GM21576 (cell line): ENCODE results near the gene ZNF117.
"Not testable (repeated sequence)": the region's sequence is repeated elsewhere in the genome, so short reads cannot be mapped to it uniquely, and the experiment has no call there.

Experiments
- ATAC-seq: cut with Tn5 transposase; IDR thresholded peaks from one replicate; pipeline ENCODE4 v1.9.1; 2021; ENCODE audit warnings: mild to moderate bottlenecking, moderate library complexity; ENCODE audit not compliant: unreplicated experiment

Gene ZNF117

DNA sequence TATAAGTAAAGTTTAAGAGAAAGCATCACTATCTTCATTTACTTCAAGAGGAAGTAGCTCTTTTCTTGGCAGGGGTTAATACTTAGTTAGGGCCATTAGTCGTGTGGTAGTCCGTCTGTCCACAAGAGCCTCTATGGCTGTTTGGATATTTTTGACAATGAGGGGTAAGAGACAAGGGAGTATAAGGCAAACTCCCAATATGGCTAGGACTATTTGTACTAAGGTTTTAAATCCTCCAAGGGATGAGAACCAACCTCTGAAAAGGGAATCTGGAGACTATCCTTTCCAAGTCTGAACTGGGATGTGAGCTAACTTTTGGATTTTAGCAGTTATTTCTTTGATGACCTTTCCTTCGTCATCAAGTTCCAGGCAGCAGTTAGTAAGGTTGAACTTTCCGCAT is at the start of gene ZNF117:
Gene ZNF117, minus strand, starts transcription at position 101 of the 400 bp plus-strand sequence.
- no peak for ATAC-seq

DNA sequence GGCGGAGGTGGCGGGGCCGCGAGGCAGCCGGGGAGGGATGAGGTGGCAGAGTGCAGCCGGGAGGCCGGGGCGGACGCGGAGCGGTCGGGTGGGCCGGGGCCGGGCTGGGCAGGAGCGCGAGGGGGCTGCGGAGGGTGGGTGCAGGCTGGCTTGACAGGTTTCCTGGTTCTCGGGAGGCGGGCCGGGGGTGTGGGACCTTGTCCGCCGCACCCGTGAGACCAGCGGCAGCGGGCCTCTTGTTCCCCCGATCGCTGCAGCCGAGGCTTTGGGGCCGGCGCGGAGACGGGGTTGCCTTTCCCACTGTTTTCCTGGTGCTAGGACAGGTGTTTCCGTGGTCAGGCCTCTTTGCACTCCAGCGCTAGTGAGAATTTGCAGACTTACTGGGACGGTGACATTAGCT is 47.9 kb upstream of the ZNF117 start:
- peak; percentile 6 for ATAC-seq

DNA sequence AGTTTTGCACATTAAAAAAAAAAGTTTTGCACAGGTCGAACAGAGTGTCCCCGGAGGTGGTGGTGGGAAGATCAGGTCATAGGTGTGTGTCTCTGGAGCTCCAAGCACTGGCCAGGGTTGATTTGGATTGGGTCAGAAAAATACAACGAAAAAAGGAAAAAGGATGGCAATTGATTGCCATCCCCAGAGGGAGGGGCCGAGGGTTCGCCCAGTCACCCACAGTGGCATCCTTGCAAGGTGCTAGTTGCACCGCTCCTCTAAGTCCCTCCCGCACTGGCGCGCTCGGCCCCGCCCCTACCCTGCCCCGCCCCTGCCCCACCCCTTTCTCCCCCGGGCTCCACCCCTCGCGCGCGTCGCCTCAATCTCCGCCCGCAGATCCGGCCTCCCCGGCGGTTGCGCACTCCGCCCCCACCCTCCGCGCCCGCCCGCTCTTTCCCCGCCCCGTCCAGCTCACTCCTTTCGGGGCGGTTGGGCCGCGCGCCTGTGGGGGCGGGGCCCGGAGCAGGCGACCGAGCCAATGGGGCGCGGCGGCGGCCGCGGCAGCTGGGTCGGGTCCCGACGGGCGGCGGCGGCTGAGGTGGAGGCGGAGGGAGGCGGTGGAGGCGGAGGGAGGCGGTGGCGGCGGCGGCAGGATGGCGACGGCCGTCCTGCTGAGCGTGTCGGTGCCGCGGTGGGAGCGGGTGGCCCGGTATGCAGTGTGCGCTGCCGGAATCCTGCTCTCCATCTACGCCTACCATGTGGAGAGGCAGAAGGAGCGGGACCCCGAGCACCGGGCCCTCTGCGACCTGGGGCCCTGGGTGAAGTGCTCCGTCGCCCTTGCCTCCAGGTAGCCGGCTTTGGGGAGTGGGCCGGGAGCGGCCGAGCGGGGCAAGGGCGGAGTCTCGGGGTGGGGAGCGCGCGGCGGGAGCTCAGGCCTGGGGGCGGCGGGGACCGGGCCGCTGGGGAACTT is 47.2 kb upstream of the ZNF117 start:
- peak; percentile 84 for ATAC-seq

DNA sequence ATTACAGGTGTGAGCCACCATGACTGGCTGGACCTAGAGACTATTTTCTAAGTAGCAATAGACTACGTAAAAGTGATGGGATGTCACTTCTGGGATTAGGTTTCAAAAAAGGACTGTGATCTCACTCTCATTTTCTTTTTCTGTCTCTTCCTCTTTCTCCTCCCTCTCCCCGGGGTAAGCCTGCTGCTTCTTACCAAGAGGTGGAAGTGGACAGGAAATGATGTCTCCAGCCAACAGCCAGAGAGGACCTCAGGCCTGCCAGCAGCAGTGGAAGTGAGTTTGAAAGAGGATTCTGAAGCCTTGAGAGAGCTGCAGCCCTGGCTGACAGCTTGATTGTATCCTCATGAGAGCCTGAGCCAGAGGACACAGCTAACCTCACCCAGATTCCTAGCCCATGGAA is 45.7 kb upstream of the ZNF117 start:
- ATAC-seq = not testable (repeated sequence)

DNA sequence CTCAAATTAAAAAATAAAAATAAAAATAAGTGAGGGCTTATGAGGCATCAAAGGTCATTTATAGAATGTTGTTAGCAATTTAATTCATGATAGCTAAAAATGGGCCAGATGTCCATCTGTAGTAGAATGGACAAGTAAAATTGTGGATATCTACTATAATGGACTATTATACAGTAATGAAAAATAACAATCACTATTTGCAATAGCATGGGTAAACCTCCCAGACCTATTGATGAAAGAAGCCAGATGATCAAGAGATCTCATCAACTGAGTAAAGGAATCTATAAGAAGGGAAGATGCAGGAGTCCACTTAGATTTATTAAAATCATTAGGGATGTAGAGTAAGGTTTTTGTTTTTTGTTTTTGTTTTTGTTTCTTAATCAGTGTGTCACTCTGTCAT is 44.6 kb upstream of the ZNF117 start:
- not testable (repeated sequence) for ATAC-seq

DNA sequence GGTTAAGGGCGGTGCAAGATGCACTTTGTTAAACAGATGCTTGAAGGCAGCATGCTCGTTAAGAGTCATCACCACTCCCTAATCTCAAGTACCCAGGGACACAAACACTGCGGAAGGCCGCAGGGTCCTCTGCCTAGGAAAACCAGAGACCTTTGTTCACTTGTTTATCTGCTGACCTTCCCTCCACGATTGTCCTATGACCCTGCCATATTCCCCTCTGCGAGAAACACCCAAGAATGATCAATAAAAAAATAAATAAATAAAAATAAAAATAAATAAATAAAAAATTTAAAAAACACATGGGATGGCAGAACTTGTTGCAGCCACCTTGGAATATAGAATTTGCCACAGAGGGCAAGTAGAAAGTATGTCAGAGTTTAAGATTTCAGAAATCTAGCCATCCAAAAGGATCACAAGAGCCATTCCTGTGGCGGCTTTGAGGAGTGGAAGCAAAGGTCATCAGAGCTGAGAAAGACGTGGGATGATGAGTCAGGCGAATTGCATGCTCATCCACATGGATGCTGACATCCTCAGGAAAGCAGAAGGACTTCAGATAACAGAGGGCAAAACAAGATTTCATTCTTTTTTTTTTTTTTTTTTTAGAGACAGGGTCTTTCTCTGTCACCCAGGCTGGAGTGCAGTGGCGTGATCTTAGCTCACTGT is 43.4 kb upstream of the ZNF117 start:
- ATAC-seq = not testable (repeated sequence)

DNA sequence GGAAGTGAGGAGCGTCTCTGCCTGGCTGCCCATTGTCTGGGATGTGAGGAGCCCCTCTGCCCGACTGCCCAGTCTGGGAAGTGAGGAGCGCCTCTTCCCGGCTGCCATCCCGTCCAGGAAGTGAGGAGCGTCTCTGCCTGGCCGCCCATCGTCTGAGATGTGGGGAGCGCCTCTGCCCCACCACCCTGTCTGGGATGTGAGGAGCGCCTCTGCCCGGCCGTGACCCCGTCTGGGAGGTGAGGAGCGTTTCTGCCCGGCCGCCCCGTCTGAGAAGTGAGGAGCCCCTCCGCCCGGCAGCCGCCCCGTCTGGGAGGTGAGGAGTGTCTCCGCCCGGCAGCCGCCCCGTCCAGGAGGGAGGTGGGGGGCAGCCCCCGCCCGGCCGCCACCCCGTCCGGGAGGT is 42.6 kb upstream of the ZNF117 start:
- ATAC-seq = not testable (repeated sequence)

DNA sequence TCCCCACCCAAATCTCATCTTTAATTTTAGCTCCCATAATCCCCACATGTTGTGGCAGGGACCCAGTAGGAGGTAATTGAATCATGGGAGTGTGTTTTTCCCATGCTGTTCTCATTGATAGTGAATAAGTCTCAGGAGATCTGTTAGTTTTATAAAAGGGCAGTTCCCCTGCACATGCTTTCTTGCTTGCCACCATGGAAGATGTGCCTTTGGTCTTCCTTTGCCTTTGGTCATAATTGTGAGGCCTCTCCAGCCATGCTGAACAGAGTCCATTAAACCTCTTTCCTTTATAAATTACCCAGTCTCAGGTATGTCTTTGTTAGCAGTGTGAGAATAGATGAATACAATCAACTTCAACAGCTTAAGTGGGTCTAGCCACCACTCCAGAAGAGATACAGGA is 34.2 kb upstream of the ZNF117 start:
- ATAC-seq = not testable (repeated sequence)

DNA sequence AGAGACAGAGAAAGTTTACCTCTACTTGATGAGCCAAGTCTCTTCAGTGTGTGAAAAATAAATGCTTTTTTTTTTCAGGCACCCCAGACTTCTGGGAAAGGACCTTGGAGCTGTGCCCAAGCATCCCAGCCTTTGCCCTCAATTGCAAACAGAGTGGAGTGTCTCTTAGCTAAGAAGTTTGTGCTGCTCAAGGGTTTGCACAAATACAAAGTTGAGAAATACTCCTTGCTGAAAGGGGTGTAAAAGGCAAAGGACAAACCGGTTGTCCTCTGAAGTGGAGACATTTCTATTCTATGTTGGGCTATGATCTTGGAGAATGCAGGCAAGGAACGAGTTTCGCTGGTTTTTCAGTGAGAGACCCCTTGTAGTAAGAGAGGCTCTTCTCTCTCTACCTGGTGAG is 30.1 kb upstream of the ZNF117 start:
- not testable (repeated sequence) for ATAC-seq

DNA sequence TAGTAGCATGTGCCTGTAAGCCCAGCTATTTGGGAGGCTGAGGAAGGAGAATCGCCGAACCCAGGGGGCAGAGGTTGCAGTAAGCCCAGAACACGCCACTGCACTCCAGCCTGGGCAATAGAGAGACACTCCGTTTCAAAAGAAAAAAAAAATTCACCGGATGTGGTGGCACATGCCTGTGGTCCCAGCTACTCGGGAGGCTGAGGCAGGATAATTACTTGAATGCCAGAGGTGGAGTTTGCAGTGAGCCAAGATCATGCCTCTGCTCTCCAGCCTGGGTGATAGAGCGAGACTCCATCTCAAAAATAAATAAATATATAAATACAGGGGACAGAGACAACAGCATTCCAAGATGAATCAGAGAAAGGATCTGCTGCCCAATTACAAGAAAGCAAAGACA is 19.0 kb upstream of the ZNF117 start:
- ATAC-seq = not testable (repeated sequence)

DNA sequence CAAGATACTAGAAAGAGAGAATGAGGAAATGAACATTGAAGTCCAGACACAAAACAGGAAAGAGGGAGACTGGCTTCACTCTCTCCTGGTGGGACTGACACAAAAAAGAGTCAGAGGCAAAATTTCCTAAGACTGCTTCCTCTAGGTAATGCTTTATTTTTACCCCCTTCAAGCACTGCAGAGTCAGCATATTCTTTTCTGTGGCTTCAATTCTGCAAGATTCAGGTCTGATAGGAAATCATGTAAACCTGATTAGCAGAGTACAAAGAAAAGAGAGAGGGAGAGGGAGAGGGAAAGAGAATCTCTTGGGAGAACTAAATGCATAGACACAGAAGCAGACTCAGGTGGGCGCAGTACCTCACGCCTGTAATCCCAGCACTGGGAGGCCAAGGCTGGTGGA is 18.6 kb upstream of the ZNF117 start:
- ATAC-seq = not testable (repeated sequence)

DNA sequence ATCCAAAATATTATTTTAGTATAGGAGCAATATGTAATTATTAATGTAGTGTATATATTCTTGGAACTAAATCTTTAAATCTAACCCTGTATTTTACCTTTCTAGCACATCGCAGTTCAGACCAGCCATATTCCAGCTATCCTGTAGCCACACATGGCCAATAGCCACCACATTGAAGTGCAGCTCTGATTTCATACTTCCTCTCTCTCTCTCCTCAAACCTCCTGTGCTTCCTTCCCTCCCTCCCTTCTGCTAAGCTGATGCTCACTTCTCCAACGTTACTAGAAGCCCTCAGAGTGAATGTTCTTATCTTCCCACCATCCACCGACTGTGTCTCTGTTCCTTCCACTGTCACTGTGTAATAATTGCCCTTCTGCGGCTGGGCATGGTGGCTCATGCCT is 16.2 kb upstream of the ZNF117 start:
- not testable (repeated sequence) for ATAC-seq

DNA sequence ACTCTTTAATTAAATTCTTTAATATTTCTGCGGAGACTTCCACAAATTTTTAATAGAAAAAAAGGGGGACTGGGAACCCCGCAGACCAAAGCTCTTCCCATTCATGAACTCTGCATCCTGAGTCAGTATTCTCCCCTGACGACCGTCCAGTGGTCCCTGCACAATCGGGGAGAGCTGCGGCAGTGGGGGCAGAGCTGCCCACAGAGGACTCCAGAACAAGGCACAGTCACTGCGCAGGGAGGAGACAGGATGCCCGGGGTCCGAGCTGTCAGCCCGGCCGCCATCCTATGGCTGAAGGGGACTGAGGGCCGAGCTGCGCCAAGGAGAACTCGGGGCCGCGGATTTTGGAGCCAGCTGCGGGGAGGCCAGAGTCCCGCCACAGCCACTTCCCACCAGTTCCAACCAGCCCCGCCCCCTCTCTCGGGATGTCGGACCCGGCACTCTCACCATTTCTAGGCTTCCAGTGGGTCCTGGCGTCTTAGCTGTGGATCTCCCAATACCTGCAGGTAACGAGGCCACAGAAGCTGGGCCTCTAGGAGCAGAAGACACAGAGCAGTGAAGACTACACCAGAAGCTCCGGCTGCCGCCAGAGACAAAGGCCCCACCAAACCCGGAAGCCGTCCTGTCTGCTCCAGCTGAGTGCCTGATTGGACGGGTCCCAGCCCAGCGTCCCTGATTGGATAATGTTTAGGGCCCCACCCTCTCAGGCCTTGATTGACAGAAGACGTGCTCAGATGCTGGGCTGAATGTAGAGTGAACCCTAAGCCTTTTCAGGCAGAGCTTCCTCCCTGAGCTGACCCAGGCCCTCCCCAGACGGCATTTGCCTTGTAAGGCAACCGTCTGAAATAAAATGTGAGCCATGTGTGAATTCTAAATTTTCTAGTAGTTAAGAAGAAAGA is 15.5 kb upstream of the ZNF117 start, which contains the start of gene ERV3-1:
Gene ERV3-1, minus strand, starts transcription at position 594 of the 899 bp plus-strand sequence. CDS start 13,661 bp downstream, outside the sequence.
- peak; percentile 100 for ATAC-seq

DNA sequence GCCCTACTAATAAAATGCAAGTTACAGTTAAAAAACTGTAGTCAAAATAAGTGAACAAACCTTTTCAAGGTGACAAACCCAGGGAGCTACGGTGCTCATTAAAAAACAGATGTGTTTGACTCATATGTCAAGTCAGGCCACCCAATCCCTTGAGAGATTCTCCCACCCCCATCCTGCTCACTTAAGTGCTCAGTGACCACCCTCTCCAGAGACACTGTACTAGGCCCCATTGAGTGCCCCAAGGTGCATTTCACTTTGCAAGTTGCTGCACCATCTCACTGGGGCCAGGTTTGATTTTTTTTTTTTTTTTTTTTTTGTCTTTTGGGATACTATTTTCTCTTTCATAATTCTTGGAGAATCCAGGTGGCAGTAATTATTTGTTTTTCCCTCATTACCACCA is 13.7 kb upstream of the ZNF117 start:
- no peak for ATAC-seq

DNA sequence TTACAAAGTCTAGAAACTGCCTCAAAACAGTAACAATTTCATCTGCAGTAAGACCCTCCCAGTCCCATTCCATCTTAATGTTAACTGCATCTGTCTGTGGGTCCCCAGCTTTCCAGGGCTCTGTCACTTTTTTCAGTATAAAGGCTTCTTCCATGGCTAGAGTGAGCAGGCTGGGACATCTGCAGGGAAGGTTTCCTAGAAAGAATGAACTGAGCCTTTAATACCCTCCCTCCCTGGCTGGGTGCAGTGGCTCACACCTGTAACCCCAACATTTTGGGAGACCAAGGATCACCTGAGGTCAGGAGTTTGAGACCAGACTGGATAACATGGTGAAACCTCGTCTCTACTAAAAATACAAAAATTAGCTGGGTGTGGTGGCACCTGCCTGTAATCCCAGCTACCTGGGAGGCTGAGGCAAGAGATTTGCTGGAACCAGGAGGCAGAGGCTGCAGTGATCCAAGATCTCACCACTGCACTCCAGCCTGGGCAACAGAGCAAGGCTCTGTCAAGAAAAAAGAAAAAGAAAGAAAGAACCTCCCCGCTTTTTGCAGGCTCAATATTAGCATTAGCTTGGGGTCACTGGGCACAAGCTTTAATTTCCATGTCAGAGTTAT is 12.2 kb upstream of the ZNF117 start:
- no peak for ATAC-seq

DNA sequence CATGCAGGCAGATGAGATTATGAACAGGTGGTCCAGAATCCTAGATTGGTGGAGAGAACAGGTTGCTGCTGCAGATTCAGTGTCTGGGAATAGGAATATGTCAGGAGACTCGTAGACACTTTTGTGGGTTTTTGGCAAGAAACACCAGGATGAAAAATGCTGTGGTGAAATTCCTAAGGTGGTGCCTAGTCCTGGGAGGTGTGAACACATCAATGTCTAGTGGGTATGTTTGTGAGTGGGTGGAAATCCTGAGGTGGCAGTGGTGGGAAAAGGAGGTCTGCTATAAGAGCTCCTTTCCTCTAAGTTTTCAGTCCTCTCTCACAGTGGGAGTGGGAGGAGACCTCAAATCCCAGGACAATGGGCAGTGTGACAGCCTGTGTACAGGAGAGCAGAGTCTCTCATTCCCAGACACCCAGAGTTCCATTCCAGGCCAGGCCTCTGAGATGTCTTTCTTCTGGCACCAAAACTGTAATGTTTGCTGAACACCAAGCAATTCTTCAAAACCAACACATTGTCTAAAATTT is 10.5 kb upstream of the ZNF117 start:
- no peak for ATAC-seq

DNA sequence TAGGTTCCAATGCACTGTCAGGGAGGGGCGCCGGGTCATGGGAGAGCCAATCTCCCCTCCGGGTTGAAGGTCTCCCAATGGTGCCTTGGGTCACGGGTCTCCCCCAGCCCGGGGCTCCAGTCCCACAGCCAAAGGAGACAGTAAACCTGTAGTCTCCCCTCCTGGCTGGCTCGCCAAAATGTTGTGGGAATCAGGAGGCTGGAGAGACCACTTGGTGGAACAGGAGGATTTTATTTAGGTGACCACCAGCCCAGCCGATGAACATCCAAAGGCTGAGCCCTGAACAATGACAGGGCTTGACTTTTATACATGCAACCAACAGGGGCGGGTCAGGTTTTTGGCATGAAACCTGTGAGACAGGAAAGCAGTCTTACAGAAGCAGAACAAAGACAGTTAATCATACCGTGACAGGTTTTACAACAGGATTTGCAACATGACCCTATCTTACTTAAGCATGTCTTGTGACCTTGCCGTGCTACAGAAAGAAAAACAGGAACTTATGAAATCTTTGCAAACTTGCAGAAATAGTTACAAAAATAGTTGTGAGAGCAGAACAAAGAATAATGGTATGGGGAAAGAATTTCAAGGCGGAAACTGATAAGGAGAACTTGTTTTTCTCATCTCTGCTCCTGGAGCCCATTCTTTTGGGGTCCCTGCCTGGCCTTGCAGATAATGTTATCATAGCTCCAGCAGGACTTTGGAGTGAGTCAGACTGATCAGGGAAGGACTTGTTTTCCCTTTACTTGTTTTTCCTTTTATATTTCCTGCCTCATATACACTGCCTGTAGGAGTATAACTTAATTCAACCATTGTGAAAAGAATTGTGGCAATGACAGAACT is 8.5 kb upstream of the ZNF117 start:
- ATAC-seq = peak; percentile 79

DNA sequence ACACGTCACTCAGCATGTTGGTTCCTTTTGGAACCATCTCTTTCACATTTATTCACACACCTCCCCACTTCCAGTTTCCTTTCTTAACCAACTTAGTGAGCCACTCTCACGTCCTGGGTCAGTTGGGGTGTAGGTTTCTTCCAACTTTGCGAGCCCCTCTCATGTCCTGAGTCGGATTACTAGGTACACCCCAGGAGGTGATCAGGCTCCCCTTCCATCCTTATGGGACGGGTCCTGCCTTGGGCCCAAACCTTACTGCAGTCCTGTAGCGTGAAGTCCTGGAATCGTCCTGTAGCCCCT is 8.0 kb upstream of the ZNF117 start:
- no peak for ATAC-seq

DNA sequence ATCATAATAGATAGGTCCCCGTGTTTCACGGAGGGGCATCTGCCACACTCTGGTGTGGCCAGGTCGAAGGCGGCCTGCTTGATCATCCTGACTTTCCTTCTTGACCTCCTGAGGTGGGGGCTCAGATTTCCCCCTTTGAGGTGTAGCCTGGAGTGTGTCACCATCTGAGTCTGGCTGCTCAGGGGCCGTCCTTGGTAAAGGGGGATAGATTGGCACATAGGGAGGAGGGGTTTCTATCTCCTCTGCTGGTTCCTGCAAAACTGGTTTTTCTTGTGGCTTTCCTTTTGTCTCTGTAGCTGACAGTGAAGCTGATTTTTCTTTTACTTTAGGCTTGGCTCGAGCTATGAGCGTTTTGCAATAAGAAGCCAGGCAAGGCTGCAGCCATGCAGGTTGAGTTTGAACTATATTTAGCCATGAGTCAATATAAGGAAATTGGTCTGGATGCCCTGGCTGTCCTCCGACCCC is 7.1 kb upstream of the ZNF117 start:
- no peak for ATAC-seq
